Heart right ventricle (tissue), 16 donors: ENCODE results near the gene ASB2. TPM values are rescaled to one million over a fixed set of nuclear protein-coding genes. Genes with fewer than 3 reads are reported as not detected.
A peak's percentile ranks its signal among the peaks of the same experiment; 100 is the strongest.

ENCODE experiments used
- ATAC-seq, 8 donors: fragments of 200-7000 bp; cut with Tn5 transposase; one replicate each; pipeline ENCODE4 v1.9.1; 2020; ENCODE audit warnings: mild to moderate bottlenecking in 8 of 8, moderate library complexity in 8 of 8, moderate number of reproducible peaks in 1 of 8
- DNase-seq, 2 donors: peaks; one replicate each; pipeline ENCODE4 v3.0.0-alpha.2; 2020
- H3K27ac ChIP-seq, 10 donors: fragments of 200-600 bp; sonication (generic) in 2 of 10; one replicate each; pipeline versions ENCODE4 v1.5.0 to v1.8.0; 2020 to 2022; ENCODE audit warnings: mild to moderate bottlenecking in 3 of 10
- H3K27me3 ChIP-seq, 7 donors: fragments of 200-600 bp; one replicate each; pipeline ENCODE4 v1.8.0; 2021 to 2022; ENCODE audit warnings: mild to moderate bottlenecking in 2 of 7
- H3K36me3 ChIP-seq, 9 donors: fragments of 200-600 bp; sonication (generic) in 1 of 9; one replicate each; pipeline versions ENCODE4 v1.5.0 to v1.8.0; 2020 to 2022; ENCODE audit warnings: mild to moderate bottlenecking in 2 of 9
- H3K4me1 ChIP-seq, 9 donors: fragments of 200-600 bp; sonication (generic) in 1 of 9; one replicate each; pipeline versions ENCODE4 v1.5.0 to v1.8.0; 2020 to 2022; ENCODE audit warnings: mild to moderate bottlenecking in 4 of 9
- H3K4me3 ChIP-seq, 10 donors: fragments of 200-600 bp; sonication (generic) in 2 of 10; one replicate each; pipeline versions ENCODE4 v1.5.0 to v1.8.0; 2020 to 2022; ENCODE audit warnings: mild to moderate bottlenecking in 7 of 10, moderate library complexity in 2 of 10
- H3K9me3 ChIP-seq, 11 donors: fragments of 200-600 bp in 10 of 11; sonication (generic) in 2 of 11; one replicate each; pipeline versions ENCODE4 v1.5.0 to v1.8.0; 2013 to 2022; ENCODE audit warnings: mild to moderate bottlenecking in 2 of 11, control low read depth in 1 of 11, moderate library complexity in 1 of 11
- WGBS, 2 donors: extraction: QIAGEN DNeasy Blood & Tissue Kit; methylation state at CpG; one replicate each; pipeline ENCODE4 v1.1.7; 2013; ENCODE audit warnings: inconsistent platforms in 1 of 2; 5-methylcytosine and 5-hydroxymethylcytosine counted together
- intact Hi-C, 10 donors: fragments of 100-400 bp; cut with DNase I; formaldehyde crosslinking; loops; one replicate each; pipeline versions ENCODE4 v1.11.1 to v1.14.2; 2022
- polyA plus RNA-seq, 2 donors: library from polyadenylated mRNA; stranded (reverse); fragments of 200-250 nt; gene quantifications; one replicate each; pipeline ENCODE4 v1.2.3, GENCODE V29; 2013
- total RNA-seq, 10 donors: library from RNA; stranded (reverse); fragmentation: NEBNext Ultra II Directional in 3 of 10; extraction: Animal tissue kit (Norgen Biotek cat#: 25700) in 3 of 10; gene quantifications; one replicate each; pipeline versions ENCODE4 v1.2.1 to v1.2.4, GENCODE V29; 2021 to 2023
- TF ChIP-seq, protein P1 (sequence below), 9 donors: fragments of 200-600 bp; sonication (generic) in 2 of 9; IDR thresholded peaks; one replicate each; pipeline versions ENCODE4 v1.5.0 to v1.8.0; 2021 to 2022; ENCODE audit warnings: antibody characterized with exemption in 9 of 9, mild to moderate bottlenecking in 5 of 9, moderate library complexity in 1 of 9
- donor health status: Arrhythmogenic right ventricular cardiomyopathy.
- donor health status: ischemic (EF 13 %, LVEDD 7.1; RV severe dilation, severe dysfunction).
- donor health status: healthy with polysubstance abuse.
- donor health status: DM: no; HTN: yes; CAD: no.
- donor health status: DM: no; HTN: no; CAD: no.
- donor health status: ischemic (EF 25% LVEDD 6.9; RV normal size, moderate dysfunction).
- donor health status: ischemic (EF 25% LVEDD 5.7; RV mildly dilated, moderate dysfunction).
- donor health status: healthy.
- donor health status: DM: yes; HTN: yes; CAD: no.
- donor health status: Ischemic cardiomyopathy.
- donor health status: ischemic (EF 35%, LVEDD 5.7; RV mildly dilated, moderate dysfunction).
- donor health status: nonischemic (EF 11% LVEDD 7.7; RV severe dilation, severe dysfunction).
- donor health status: DM: yes; HTN: yes; CAD: no.
- donor health status: PGD.
- donor health status: ischemic (EF 29% LVEDD 5.4; RV normal size, mild dysfunction).
- donor health status: nonischemic (EF 23%, LVEDD 6.1; RV moderate dilation, normal function).

Gene ASB2
- total and polyA plus RNA-seq, 12 donors, result 19.6 to 374 (median 168) TPM

DNA sequence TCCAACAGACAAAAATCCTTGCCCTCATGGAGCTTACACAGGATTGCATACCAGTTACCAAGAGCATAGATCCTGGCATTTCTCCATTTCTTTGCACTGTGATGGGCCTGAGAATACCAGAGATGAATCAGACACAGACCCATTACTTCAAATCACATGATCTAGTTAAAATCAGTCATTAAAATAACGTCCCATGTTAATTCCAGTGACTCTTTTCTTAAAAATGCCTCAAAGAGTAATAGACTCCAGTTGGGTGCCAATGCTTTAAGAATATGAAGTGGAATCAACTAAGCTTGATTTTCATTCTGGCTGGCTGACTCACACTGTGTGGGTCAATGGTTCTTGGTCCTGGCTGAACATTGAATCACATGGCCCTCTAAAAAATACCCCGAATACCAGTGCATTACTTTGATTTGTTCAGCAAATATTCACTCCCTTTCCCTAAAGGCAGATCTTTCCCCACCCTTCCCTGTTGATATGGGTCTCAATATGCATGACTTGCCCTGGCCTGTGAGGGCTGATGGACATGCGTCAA, 11.0 kb downstream of the ASB2 start:
- no peak overlapping the region for H3K4me3 ChIP-seq
- H3K27ac ChIP-seq, result peak overlapping the region in 6 of 10 donors; percentile 2 to 53 (median 24)
- TF ChIP-seq, protein P1, sequence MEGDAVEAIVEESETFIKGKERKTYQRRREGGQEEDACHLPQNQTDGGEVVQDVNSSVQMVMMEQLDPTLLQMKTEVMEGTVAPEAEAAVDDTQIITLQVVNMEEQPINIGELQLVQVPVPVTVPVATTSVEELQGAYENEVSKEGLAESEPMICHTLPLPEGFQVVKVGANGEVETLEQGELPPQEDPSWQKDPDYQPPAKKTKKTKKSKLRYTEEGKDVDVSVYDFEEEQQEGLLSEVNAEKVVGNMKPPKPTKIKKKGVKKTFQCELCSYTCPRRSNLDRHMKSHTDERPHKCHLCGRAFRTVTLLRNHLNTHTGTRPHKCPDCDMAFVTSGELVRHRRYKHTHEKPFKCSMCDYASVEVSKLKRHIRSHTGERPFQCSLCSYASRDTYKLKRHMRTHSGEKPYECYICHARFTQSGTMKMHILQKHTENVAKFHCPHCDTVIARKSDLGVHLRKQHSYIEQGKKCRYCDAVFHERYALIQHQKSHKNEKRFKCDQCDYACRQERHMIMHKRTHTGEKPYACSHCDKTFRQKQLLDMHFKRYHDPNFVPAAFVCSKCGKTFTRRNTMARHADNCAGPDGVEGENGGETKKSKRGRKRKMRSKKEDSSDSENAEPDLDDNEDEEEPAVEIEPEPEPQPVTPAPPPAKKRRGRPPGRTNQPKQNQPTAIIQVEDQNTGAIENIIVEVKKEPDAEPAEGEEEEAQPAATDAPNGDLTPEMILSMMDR (IDR thresholded peaks at IDR 0.05), result no peak
- peaks cover 0 to 27% (median 0%) of the 10 kb centered on the region in 9 donors for H3K36me3 ChIP-seq
- H3K9me3 ChIP-seq, result no peaks in the 10 kb centered on the region
- WGBS, 2 donors, result 67 to 73% methylated on average over 3 of the region's 3 CpGs
- intact Hi-C loops, result no loop called here
- DNase-seq, result no peak
- H3K27me3 ChIP-seq, result no peaks in the 10 kb centered on the region
- no peak for ATAC-seq
- H3K4me1 ChIP-seq, result peaks cover 17 to 85% (median 58%) of the 10 kb centered on the region in 9 donors

DNA sequence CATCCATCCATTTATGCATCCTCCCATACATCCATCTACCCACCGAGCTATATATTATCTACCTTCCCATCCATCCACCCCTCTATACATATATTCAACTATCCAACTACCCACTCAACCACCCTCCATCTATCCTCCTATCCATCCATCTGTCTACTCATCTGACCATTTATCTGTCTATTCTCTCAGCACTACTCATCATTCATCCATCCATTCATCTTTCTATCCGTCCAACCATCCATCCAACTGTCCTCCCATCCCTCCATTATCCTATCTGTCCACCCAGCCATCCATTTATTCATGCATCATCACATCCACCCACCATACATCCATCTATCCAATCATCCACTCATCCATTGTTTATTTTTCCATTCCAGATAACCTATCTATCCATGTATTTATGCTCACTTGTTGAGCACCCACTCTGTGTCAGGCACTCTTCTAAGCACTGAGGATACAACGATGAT, 11.5 kb downstream of the ASB2 start:
- ATAC-seq, result no peak
- TF ChIP-seq, protein P1 (IDR thresholded peaks at IDR 0.05), result no peak
- Histone ChIP-seq H3K27ac (peak overlapping the region in 3 of 10 donors; percentile 19 to 53 (median 27)), H3K4me1 (peaks cover 13 to 85% (median 53%) of the 10 kb centered on the region in 9 donors), H3K9me3 (no peaks in the 10 kb centered on the region), H3K4me3 (no peak overlapping the region), H3K36me3 (peaks cover 0 to 32% (median 0%) of the 10 kb centered on the region in 9 donors), H3K27me3 (no peaks in the 10 kb centered on the region)
- WGBS, 2 donors, result 84 to 89% methylated on average over 3 of the region's 3 CpGs
- intact Hi-C loops, result no loop called here
- DNase-seq, result no peak

DNA sequence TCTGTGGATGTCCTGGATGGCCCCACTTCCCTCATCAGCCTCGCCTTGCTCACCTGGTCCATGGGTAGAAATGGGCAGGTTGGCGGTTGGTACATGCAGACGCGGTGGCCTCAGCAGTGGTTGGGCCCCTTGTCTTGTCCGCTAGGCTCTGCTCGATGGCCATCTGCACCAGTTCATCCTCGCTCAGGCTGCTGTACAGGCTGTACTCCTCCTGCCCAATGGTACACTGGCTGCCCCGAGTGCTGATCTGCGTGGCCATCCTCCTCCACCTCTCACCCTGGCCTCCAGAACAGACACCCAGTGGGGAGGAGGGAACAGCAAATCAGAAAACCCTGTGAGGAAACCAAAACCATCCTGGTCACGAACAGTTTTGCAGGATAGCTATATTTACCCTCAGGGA, 12.1 kb downstream of the ASB2 start:
- intact Hi-C loops, result no loop called here
- peak in 1 of 8 donors; percentile 15 for ATAC-seq

DNA sequence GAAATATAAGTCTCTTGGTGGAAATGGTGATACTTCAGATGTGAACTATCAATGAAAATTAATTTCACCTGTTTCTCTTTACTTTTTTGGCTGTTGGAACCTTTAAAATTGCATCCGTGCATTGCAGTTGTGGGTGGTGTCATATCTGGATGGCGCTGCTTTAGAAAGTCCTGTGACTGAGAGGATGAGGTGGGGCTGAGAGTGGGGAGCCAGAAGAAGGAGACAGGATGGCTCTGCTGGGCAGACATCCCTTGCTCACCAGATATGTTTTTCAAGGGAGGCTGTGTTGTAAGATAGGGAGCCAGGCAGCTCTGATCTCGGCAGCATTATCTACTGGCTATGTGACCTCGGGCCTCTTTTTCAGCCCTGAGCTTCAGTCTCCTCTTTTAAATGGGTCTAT, 12.7 kb downstream of the ASB2 start:
- H3K4me1 ChIP-seq, result peaks cover 6 to 85% (median 52%) of the 10 kb centered on the region in 9 donors
- H3K36me3 ChIP-seq, result peaks cover 0 to 36% (median 0%) of the 10 kb centered on the region in 9 donors
- WGBS, 2 donors, result 33 to 53% methylated on average over 4 of the region's 4 CpGs
- no peaks in the 10 kb centered on the region for H3K9me3 ChIP-seq
- ATAC-seq (no peak), DNase-seq (no peak)
- no peak overlapping the region for H3K4me3 ChIP-seq
- peak overlapping the region in 7 of 10 donors; percentile 8 to 83 (median 50) for H3K27ac ChIP-seq
- TF ChIP-seq, protein P1 (IDR thresholded peaks at IDR 0.05), result no peak
- no peaks in the 10 kb centered on the region for H3K27me3 ChIP-seq
- intact Hi-C loops, result no loop called here

More for the DNA sequence above, 12.1 kb downstream of the ASB2 start:
- DNase-seq, result no peak
- TF ChIP-seq, protein P1 (IDR thresholded peaks at IDR 0.05), result no peak
- H3K9me3 ChIP-seq, result no peaks in the 10 kb centered on the region
- H3K4me3 ChIP-seq, result no peak overlapping the region
- no peaks in the 10 kb centered on the region for H3K27me3 ChIP-seq
- 83 to 89% methylated on average over 10 of the region's 10 CpGs for WGBS, 2 donors
- H3K27ac ChIP-seq, result peak overlapping the region in 6 of 10 donors; percentile 5 to 83 (median 50)
- peaks cover 9 to 85% (median 52%) of the 10 kb centered on the region in 9 donors for H3K4me1 ChIP-seq
- peaks cover 0 to 34% (median 0%) of the 10 kb centered on the region in 9 donors for H3K36me3 ChIP-seq
